CD1c-positive myeloid dendritic cell (primary cell): ENCODE data around the gene UBR1.

Source experiments
- DNase-seq: peaks from one replicate; pipeline ENCODE4 v3.0.0-alpha.2; 2016; ENCODE audit errors: extremely low spot score

UBR1 gene

GRCh38 chr15:43107751-43108150 lies 1.9 kb upstream of the UBR1 start:
- peak; percentile 30 for DNase-seq

GRCh38 chr15:43106486-43106829 lies 620 bp upstream of the UBR1 start:
- DNase-seq = no peak

DNA sequence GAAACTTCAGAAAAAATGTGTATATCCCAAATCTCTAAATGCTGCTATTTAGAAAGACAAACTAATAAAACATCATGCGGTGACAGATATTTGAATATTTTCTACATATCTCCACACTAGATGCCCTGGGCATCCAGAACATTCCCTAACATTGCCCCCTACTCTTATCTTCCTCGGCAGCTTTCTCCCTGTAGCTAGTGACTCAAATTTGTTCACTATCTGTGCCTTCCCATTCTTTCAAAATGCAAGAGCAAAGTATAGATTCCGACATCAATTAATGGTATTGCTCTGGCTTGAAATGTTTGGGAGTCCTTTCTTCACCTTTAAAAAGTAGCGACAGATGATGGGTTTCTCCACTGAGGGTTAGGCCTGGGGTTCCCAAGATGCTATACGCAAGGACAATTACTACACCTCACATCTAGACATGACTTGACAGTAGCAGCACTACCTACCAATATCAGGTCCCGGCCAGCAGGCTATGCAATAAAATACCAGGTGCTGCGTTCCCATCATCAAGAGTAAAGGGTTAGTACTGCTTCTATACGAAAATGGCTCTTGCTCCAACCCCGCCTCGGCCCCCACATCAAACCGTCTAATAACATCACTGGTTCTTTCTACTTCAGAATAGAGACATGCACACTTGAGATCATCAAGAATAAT lies 631 bp downstream of the UBR1 start:
- DNase-seq = no peak

- DNase-seq = no peak
Observed at GRCh38 chr15:43104426-43104825, 1.4 kb downstream of the UBR1 start.

DNA sequence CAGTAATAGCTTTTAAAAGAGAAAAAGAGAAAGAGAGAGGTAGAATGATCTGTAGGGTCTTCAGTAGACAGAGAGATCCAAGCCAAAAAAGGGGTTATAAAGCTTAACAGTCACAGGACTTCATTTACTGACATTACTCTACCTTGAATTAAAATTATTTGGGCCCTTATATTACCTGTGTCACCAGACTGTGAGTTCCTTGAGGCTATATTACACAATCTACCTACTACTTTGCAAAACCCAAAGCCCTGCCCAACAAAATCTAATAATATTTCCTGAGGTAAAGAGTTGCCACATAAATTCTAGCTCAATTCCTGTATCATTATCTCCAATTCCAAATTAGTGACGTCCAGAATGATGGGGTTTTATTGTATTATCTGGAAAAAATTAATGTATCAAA lies 1.9 kb downstream of the UBR1 start:
- DNase-seq = no peak

DNA sequence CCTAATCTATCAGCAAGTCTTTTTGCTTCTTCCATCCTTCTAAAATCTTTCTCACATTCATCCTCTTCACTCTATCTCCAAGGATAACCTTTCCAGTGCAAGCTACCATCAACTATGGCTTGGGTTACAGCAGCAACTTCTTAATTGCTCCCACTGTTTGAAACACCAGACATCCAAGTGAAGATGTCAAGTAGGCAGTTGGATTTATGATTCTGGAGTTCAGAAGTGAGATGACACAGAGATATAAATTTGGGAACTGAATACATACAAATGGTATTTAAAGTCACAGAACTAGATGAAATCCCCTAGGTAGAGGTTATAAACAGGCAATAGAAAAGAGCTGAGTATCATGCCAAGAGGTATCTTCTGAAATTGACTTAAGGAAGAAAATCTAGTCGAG lies 3.7 kb downstream of the UBR1 start:
- no peak for DNase-seq

- no peak for DNase-seq
Observed at GRCh38 chr15:43100971-43101370, 4.9 kb downstream of the UBR1 start.

DNA sequence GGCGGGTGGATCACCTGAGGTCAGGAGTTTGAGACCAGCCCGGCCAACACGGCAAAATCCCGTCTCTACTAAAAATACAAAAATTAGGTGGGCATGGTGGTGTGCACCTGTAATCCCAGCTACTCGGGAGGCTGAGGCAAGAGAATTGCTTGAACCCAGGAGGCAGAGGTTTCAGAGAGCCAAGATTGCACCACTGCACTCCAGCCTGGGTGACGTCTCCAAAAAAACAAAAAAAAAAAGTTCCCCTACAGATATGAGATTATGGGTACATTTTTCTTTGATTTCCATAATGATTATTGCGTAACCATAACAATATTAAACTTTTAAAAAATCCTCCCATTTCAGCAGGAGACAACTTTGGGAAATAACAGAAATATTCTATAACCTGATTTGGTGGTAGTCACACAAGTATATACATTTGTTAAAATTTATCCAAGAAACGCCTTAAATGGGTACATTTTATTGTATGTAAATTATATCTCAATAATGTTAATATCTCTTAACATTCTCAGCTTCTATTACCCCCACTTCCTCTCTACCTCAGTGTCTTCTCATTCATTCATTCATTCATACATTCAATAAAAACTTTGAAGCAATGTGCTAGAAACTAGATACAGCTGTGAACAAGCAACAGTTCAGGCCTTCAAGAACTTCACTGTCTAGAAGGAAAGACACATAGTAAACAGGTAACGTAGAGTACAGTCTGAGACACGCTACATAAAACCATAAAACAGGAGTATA lies 6.6 kb downstream of the UBR1 start:
- no peak for DNase-seq

DNA sequence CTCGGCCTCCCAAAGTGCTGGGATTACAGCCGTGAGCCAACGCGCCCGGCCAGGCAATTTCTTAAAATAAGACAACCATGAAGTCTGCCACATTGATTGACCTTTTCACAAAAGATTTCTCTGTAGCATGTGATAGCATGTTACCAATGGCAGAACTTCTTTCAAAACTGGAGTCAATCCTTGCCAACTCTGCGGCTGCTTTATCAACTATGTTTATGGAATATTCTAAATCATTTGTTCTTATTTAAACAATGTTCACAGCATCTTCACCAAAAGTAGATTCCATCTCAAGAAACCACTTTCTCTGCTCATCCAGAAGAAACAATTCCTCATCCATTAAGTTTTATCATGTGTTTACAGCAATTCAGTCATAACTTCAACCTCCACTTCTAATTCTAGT lies 9.4 kb downstream of the UBR1 start:
- no peak for DNase-seq

- no peak for DNase-seq
Observed at GRCh38 chr15:43095708-43096347, 10.0 kb downstream of the UBR1 start.

- no peak for DNase-seq
Observed at GRCh38 chr15:43095243-43095642, 10.6 kb downstream of the UBR1 start.

GRCh38 chr15:43094416-43095030 lies 11.3 kb downstream of the UBR1 start:
- no peak for DNase-seq

GRCh38 chr15:43093026-43093425 lies 12.8 kb downstream of the UBR1 start:
- peak; percentile 35 for DNase-seq

DNA sequence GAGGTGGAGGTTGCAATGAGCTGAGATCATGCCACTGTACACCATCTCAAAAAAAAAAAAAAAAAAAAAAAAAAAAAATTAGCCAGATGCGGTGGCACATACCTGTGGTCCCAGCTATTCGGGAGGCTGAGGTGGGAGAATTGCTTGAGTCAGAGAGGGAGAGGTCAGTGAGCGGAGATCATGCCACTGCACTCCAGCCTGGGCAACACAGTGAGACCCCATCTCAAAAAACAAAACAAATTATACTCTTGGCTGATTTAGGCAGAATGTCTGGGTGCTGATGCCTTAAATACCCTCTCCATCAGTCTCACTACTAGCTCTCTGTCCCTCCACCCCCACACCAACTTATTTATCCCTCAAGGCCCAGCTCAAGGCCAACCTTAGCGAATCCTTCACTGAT lies 14.0 kb downstream of the UBR1 start:
- no peak for DNase-seq

GRCh38 chr15:43086551-43086950 lies 19.3 kb downstream of the UBR1 start:
- DNase-seq = no peak

DNA sequence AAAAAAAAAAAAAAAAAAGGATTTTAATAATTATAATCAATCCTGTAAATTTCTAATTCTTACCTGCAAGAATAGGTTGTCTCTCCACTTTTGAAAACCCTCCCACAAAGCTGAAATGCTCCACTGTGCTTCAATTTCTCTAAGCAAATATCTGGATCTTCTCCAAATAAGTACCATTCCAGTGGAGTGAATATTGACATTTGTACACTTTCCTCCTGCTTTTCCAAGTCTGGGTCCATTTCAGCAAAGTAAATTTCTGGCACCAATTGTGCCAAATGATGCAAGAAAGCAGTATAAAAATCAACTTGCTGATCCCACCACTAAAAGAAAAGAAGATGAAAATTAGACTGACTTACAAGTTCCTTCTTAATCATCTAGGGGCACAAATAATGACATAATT lies 19.9 kb downstream of the UBR1 start:
- no peak for DNase-seq

DNA sequence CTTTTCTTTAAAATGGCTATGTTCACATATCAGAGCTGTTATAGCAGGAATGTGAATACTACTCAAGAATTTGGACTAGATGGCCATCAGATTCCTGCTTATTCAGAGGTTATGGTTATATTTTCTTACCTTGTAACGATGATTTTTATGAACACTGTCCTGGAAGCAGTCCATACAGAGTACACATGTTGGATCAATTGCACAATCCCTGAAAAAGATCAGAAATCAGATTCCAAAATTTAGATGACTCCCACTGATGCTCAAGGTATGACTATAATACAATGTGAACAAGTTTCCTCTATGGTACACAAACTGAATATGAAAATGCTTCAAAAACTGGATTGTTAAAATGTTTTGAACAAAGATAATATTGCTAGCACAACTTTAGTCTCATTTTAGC lies 23.3 kb downstream of the UBR1 start:
- DNase-seq = no peak

DNA sequence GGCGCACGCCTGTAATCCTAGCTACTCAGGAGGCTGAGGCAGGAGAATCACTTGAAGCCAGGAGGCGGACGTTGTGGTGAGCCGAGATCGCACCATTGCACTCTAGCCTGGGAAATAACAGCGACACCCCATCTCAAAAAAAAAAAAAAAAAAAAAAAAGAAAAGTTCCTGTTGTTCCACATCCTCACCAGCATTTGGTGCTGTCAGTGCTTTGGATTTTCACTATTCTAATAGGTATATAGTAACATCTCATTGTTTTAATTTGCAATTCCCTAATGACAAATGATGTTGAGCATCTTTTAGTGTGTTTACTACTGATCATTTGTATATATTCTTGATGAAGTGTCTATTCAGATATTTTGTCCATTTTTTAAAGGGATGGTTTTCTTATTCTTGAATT lies 24.6 kb downstream of the UBR1 start:
- no peak for DNase-seq

- no peak for DNase-seq
Observed at GRCh38 chr15:43071451-43071850, 34.4 kb downstream of the UBR1 start.

- DNase-seq = no peak
Observed at GRCh38 chr15:43070893-43071292, 34.9 kb downstream of the UBR1 start.

DNA sequence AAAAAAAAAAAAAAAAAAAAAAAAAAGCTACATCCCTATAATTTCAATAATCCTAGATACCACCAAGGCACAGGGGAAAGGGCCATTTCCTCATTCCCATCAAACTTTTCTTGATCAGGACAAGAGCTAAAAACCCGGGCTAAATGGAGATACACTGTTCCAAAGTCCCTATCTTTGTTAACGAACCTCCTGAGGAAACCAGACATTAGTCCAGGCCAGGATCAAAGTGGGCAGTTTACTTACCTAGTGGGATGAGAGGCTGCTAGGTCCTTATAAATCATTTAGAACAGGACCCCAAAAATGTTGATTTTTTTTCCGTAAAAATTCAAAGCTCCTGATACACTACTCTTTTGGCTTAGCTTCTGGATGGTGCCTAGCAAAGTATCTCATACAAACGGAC lies 35.6 kb downstream of the UBR1 start:
- no peak for DNase-seq

DNA sequence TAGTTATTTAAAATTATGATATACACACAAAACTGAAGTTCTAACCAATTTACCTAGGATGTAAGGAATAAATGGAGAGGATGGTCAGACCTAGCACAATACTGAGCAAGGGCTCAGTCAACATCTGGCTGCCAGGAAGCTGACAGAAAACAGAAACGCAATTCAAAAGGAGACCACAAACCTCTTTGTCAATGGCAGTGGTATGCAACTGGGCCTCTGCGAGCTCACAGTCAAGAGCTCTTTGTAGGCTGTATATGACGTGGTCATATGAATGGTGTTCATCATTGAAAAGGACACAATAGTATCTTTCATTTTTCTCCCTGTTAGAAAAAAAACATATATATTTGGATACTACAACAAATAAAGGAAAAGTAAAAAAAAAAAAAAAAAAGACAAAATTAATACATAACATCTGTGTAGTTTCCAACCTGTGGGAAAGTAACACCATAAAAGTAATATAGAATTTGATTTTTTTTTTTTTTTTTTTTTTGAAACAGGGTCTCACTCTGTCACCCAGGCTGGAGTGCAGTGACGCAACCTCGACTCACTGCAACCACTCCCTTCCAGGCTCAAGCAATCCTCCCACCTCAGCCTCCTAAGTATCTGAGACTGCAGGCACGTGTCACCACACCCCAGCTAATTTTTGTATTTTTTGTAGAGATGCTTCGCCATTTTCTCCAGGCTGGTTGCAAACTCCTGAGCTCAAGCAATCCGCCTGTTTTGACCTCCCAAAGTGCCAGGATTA lies 37.9 kb downstream of the UBR1 start:
- no peak for DNase-seq
